ENCODE data around the gene EDIL3. TPM values are rescaled to one million over a fixed set of nuclear protein-coding genes. Genes with fewer than 3 reads are reported as not detected.

EDIL3 gene
- total RNA-seq, 1 donor from 2014 or later = 29.4 TPM

DNA sequence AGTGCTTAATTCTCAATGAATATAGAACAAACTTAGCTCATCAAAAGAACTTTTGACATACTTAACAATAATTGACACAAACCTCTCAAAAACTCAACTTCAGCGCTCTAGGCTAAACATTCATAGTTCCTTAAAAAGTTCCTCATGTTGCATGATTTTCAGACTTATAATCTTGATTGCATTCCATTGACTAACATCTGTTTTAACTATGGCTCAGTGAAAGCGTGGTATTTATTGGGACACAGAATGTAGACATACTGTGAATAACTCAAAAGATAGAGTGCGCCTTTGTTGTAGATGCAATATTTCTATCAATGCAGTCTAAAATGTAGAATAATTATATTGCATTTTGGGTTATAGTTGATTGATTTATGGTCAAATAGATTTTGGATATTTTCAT is 436.9 kb downstream of the EDIL3 start:
- DNase-seq (ENCODE audit: low spot score) = no peak
- no peak for ATAC-seq
- intact Hi-C loops (cut with DNase I) = no loop called here

DNA sequence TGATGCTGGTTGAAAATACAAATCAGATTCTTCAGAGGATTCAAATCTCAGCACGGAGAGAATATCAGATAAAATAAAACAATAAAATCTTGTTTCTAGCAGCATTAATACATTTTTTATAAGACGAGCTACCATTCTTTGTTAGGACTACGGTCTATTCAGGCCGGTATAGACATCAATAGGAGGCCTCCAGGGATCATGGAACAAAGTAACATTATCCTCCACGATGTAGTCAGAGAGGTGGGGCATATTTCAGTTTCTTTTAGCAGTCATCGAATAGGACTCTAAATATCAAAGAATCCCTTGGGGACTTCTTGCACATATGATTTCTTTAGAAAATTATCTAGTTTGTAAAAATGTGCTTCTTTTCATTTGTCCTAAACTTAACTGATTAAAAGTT is 438.2 kb downstream of the EDIL3 start:
- DNase-seq (ENCODE audit: low spot score) = no peak
- no peak for ATAC-seq
- intact Hi-C loops (cut with DNase I) = no loop called here

DNA sequence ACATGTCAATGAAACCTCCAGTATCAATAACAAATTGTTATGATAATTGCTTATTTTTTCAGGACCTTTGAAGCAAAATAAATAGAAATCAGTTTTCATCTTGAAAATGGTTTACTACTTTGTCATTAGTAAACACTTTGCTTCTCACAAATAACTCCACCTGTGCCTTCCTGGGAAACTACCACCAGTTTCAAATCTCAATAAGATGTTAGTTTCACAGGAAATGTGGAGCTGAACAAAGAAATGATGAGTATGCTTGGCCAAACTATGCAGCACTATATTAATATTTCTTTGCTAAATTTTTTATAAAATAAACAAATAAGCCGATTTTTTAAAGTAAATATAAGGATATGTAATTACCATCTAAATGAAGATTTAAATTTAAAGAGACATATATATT is 442.5 kb downstream of the EDIL3 start:
- no peak for DNase-seq (ENCODE audit: low spot score)
- no peak for ATAC-seq
- intact Hi-C loops (cut with DNase I) = no loop called here

DNA sequence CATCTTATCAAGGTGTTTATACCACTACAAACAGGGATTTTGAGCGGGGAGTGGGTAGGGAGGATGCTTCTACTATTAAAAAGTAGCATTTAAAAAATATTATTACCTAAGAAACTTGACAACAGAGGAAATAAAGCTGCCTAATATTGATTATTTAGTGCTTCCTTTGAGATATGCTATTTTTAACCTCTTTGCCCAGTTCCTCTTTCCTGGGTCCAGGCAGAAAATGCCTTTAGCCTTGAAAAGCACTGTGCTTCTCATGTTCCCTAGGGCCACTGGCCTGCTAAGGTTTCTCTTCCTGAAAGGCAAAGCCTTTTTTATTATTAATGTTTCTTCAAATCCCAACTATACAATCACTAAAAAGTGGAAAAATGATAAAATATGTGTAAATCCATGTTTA is 446.8 kb downstream of the EDIL3 start:
- ATAC-seq (no peak), DNase-seq (ENCODE audit: low spot score) (no peak)
- intact Hi-C loops (cut with DNase I) = no loop called here

DNA sequence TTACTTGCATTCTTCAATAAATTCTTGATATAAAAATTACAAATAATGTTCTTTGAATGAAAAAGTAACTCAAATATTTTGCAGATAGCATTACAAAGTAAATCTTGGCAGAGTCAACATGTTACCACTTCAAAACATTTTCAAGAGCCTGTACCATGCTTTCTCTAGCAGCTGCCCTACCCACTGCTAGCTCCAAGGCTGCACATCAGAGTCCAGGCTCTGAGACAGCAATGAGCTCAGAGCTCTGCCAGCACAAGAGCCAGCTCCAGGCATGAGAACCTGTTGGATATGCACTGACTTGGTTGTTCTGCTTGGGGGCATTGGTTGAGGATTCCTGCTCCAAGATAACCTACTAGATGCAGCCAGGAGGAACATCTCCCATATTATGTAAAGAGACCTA is 452.7 kb downstream of the EDIL3 start:
- DNase-seq (ENCODE audit: low spot score) = no peak
- no peak for ATAC-seq
- intact Hi-C loops (cut with DNase I) = no loop called here

DNA sequence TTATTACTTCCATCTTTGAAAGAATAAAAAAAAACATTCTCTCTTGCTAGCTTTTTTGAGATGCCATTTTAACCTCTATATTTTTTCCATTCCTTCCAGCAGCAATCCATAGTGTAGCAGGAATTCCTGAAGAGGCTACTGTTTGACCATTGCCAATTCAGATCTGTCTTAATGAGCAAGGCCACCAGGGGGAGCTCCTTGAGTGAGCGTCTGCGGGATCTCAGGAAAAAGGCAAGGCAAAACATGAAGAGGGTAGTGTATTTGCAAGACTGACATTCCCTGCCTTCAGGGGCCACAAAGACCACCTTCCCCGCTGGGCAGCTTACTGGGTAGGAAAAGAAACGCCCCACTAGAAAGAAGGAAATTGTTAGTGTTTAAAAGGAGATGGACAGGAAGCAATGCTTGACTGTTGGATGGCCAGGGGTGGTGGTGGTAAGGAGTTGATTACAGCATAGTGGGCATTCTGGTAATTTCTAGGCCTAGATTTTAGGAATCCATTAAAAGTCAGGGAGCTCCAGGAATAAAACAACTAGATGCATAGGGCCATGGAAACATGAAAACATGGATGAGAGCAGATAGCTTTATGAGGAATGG is 457.4 kb downstream of the EDIL3 start:
- DNase-seq (ENCODE audit: low spot score) (peak; percentile 80), ATAC-seq (peak; percentile 58)
- intact Hi-C loops (cut with DNase I) = no loop called here

DNA sequence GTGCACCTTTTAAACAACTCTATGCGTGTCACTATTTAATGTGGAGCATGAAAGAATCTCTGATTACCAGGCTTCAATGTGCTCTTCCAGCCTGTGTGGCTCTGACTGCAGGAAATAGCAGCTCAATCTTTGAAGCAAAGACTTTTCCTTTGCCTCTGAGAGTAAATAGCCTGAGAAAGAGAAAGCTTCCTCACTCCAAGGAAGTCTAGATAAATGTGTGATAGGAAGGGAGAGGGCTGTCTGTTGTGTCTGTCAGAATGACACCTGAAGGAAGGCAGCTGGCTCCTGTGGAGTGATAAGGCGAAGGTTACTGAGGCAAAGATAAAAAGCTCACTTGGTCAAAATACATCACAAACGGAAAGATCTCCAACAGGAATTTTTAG is 458.7 kb downstream of the EDIL3 start:
- intact Hi-C loops (cut with DNase I) = no loop called here
- ATAC-seq = no peak

DNA sequence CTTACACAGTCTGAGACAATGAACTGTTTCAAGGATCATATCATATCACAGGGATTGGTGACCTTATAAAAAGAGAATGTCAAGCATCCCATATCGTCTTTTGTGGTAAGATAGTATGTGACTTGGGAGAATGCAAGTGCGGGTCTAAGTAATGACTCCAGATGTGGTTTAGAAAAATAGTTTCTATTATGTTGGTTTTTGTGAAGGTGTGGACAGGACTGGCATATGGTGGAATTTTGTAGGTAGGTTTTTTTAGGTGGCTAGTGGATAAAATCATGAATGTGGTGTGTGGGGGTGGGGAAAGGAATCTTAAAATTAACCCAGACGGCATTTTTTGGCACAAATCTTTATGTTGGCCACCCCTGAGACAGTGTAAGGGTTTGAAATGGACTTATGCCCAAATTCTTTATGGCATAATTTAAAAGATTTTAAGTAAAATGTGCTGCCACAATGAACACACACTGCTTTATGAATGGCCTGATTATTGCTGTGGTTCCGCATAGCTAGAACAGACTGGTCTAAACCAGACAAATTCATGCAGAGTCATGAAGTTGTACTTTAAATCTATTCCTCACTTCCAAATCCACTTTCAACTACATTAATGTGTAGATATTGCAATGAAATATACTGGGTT is 459.2 kb downstream of the EDIL3 start:
- intact Hi-C loops (cut with DNase I) = no loop called here
- DNase-seq (ENCODE audit: low spot score) (no peak), ATAC-seq (no peak)

More for the DNA sequence above, 458.7 kb downstream of the EDIL3 start:
- no peak for DNase-seq (ENCODE audit: low spot score)

DNA sequence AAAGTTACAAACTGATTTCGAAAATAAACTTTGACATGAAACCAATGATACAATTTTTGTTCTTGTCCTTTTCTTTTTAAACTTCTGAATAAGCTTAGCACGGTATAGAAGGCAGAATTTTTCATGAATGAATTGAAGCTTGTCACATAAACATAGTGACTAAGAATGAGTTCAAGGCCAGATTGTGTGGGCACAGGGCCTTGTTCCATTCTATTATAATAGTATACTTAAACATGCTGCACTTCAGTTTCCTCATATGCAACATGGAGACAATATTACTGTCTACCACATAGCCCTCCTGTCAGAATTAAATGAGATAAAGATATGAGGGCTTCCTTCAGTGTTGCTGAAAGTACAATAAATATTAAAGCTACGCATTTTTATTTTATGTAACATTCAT is 459.8 kb downstream of the EDIL3 start:
- intact Hi-C loops (cut with DNase I) = no loop called here
- ATAC-seq (no peak), DNase-seq (ENCODE audit: low spot score) (no peak)

DNA sequence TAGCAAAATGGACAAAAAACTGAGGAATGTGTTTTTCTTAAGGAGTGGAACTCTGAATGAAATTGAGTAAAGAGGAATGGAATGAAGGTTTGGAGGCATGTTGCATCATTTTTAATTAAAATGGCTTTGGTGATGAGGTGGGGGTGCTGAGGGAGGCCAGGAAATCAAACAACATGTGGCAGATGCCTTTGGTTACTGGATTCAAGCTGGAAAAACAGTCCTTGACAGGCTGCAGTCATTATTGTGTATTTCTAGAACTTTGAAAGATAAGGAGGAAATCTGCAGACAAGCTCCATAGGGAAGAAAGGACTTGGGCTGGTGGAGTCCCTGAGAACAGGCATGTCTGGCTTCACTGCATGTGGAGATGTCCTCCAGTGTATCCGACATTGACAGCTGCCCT is 460.5 kb downstream of the EDIL3 start:
- intact Hi-C loops (cut with DNase I) = no loop called here
- DNase-seq (ENCODE audit: low spot score) (no peak), ATAC-seq (no peak)

DNA sequence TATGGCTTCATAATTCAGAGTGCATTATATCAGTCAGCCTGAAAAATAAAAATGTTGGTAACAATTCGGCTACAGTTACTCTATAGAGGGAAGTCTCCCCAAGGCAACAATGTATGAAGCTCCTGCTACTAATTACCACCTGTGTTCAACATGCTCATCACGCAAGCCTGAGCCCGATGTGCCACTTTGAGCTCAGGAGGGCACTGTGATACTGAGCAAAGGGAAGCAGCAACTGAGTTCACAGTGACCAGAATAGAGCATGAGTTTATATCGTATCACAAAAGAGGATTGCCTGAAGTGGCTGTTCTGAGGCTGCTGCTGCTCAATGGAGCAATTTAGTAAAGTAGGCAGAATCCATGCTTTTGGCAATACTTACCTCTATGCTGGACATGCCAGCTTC is 462.0 kb downstream of the EDIL3 start:
- intact Hi-C loops (cut with DNase I) = no loop called here
- DNase-seq (ENCODE audit: low spot score) (no peak), ATAC-seq (no peak)

DNA sequence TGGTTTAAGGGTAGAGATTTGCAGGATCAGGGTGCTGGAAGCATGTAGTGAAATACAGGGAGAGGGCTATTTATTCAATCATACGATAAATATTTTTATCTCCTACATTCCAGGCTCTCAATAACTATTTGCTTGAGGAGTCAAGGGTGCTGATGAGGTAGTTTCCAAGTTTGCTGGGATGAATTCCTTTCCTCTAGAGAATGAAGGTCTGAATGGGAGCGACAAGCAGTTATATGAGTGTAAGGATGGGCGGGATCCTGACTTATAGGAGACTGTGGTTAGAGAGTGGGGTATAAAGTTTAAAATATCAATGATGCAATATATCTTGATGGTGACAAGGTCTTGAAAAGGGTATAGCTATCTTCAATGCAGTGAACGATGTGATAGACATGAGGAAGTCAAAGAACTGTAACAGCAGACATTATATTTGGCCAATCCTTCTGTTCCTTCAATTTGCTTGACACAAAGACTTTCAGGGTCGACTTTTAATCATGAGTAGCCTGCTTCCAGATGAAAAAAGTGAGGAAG is 462.9 kb downstream of the EDIL3 start:
- DNase-seq (ENCODE audit: low spot score) (no peak), ATAC-seq (no peak)
- intact Hi-C loops (cut with DNase I) = no loop called here

DNA sequence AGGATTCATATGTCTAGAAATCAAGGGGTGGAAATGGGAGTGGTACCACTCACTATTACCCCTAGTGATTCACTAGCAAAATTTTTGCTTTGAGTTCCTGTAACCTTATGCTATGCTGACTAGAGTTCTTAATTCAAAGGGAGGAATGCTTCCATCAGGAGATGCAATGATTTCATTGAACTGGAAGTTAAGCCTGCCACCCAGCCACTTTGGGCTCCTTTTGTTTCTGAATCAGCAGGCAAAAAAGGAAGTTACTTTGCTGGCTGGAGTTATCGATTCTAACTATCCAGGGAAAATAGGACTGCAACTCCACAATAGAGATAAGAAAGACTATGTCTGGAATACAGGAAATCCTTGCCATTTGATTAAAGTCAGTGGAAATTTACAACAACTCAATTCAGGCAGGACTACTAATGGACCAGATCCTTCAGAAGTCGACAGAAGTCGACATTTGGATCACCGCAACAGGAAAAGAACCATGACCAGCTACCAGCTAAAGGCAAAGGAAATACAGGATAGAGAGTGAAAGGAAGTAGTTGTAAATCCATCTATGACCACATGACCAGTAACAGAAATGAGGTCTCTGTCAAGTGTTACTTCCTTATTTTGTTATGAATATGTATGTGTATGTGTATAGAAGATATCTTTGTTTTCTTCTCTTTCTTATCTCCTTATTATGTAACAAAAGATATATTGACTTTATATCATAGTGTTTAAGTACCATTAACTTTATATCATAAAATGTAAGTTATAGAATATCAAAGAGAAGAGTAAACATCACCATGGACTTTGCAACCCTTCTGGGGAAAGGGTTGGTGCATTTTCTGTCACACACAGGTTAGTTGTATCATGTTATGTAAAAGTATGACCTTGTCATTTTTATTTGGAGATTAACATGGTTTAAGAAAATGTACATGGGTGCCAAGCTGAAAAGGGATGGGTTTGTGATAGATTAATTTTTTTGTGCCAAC is 465.3 kb downstream of the EDIL3 start:
- intact Hi-C loops (cut with DNase I) = no loop called here
- no peak for DNase-seq (ENCODE audit: low spot score)
- ATAC-seq = no peak

DNA sequence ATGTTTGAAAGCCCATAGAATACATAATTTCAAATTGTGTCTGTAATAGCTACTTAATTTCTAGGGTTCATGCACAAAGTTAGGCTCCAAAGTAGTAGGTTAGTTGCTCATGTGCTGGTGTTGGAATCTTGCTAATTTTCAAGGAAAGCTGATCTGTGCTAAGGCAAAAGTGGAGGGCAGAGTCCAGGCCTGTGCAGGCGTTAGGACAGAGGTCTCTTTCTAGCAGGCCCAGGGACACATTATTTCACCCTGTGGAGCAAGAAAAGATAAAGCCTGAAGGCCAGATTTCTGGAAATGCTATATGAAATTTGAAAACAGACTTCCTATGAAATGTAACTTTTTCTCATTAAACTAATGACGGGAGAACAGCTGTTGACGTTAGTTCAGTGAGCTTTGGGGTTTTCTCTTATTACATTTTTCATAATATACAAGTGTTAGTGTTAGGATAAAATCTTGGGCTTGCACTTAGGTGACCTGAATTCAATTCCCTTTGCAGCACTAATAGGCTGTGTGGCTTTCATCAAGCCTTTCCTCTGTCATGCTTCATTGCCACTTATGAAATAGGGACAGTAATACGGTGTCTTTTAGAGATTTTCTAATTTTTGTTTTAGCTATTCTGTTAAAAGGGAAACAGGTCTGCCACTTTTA is 467.3 kb downstream of the EDIL3 start:
- DNase-seq (ENCODE audit: low spot score) (no peak), ATAC-seq (no peak)
- intact Hi-C loops (cut with DNase I) = no loop called here

DNA sequence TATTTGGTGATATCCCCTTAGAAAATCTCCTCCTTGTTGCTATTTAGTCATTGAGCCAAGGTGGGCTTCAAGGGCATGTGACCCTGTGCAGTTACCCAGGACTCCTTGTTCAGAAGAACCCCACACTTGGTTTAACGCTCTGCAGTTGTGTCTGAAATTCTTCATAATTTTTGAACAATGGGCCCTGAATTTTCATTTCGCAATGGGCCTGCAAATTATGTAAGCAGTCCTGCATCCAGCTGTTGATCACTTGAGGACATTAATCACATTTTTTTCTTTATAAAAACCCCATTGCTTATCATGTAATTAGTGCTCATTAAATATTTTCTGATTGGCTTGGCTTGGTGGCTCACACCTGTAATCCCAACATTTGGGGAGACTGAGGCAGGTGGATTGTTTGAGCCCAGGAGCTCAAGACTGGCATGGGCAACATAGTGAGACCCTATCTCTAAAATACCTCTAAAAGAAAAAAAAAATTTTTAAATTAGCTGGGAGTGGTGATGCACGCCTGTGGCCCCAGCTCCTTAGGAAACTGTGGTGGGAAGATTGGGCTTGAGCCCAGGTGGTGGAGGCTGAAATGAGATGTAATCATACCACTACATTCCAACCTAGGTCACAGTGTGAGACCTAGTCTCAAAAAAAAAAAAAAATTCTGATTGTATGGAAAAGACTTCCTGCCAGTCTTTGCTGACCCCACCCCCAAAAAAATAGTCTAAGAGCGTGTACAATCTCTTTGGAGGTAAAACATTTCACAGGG is 469.8 kb downstream of the EDIL3 start:
- intact Hi-C loops (cut with DNase I) = no loop called here
- no peak for DNase-seq (ENCODE audit: low spot score)
- ATAC-seq = peak; percentile 26

DNA sequence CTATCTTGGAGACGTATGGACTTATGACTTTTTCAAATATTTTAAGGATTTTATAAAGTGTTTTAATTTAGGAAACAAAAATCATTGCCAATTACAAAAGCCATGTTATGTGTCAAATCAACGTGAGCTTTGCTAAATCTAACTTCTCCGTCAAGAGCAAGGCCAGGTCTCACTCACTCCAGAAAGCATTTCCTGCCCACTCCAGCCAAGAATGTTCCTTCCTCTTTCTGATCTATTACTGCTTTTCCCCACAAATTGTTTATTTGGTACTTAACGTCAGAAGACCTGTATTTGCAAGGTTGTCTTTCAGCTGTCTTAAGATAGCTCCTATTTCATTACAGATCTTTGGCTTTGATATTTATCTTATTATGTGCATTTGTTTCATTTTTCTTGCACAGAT is 470.5 kb downstream of the EDIL3 start:
- ATAC-seq = no peak
- no peak for DNase-seq (ENCODE audit: low spot score)
- intact Hi-C loops (cut with DNase I) = no loop called here

DNA sequence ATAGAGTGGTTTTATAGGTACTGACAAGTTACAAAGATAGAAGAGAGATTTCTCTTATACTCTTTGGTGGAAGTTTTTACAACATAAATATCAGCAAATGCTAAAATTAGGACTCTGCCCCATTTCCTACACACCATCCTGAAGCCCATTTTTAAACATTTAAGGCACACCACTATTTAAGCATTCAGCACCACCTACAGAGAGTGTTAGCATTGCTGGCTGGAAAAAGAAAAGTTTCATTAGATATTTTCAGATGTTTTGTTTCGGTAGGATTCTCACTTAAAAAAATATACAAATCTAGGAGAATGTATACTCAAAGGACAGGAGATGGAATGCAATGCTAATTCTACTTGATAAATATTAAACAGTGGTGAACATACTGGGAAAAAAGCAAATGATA is 471.1 kb downstream of the EDIL3 start:
- DNase-seq (ENCODE audit: low spot score) (no peak), ATAC-seq (no peak)
- intact Hi-C loops (cut with DNase I) = no loop called here

DNA sequence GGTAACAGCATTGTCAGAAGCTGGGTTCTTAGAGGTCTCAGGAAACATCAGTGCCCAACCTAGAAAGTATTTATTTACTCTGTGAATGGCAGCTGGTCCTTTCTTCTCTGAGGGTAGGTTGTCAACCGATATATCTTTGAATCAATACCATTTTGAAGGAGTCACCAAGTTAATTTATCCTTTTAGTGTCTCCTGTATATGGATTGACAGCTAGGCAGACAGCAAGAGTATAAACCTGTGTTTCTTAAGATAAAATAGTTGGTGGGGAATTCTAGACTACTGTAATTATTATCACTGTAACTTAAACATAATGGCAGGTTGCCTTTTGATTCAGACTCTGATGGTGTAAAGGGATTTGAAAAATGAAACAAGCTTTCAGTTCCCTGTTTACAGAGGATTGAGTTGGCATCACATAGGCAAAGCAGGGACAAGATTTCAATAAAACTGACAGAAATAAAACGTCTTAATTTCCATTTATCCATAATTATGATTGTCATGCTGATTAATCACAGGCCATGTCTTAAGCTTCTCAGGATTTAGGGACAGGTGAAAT is 473.2 kb downstream of the EDIL3 start:
- no peak for DNase-seq (ENCODE audit: low spot score)
- no peak for ATAC-seq
- intact Hi-C loops (cut with DNase I) = no loop called here

DNA sequence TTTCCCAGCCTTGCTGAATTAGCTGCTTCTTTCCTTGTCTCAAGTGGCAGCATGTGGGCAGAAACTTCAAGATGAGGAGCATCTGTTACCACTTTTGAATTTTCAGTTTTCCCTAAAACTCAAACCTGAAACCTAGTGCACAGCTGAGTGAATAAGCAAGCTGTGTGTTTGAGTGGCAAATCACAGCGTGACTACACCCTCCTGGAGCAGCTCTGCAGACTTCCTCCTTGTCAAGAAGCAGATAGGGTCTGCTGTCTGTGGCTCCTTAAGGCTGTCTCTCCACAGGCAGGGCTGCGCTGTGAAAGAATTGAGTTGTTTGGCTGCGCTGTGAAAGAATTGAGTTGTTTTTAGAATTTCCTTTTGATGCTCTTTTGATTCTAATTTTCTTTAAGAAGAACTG is 484.4 kb downstream of the EDIL3 start:
- intact Hi-C loops (cut with DNase I) = no loop called here
- DNase-seq (ENCODE audit: low spot score) (no peak), ATAC-seq (no peak)

Measured in sciatic nerve (tissue), 2 donors.